ENCODE results near the gene GALNT16.

GALNT16 gene

DNA sequence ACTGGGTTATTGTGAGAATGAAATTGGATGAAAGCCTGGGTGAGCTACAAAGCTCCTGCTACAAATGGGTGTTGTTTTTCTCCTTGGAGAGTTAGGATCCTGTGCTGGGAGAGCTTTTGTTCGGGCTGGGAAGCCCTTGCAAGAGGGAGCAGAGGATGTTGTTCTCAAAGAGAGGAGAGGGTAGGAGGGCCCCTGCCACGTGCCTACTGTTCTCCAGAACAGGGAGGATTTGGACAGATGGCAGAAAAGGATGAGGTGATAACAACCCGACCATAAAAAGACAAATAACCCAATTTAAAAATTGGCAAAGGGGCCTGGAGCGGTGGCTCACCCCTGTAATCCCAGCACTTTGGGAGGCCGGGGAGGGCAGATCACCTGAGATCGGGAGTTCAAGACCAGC, 68.8 kb downstream of the GALNT16 start:
- TF ChIP-seq, protein P1, sequence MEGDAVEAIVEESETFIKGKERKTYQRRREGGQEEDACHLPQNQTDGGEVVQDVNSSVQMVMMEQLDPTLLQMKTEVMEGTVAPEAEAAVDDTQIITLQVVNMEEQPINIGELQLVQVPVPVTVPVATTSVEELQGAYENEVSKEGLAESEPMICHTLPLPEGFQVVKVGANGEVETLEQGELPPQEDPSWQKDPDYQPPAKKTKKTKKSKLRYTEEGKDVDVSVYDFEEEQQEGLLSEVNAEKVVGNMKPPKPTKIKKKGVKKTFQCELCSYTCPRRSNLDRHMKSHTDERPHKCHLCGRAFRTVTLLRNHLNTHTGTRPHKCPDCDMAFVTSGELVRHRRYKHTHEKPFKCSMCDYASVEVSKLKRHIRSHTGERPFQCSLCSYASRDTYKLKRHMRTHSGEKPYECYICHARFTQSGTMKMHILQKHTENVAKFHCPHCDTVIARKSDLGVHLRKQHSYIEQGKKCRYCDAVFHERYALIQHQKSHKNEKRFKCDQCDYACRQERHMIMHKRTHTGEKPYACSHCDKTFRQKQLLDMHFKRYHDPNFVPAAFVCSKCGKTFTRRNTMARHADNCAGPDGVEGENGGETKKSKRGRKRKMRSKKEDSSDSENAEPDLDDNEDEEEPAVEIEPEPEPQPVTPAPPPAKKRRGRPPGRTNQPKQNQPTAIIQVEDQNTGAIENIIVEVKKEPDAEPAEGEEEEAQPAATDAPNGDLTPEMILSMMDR (conservative IDR thresholded peaks at IDR 0.05; ENCODE audit: low read length) = no peak
- H3K4me3 ChIP-seq (ENCODE audit: low read length) = no peak overlapping the region
- no peak for DNase-seq (ENCODE audit: low read depth)

DNA sequence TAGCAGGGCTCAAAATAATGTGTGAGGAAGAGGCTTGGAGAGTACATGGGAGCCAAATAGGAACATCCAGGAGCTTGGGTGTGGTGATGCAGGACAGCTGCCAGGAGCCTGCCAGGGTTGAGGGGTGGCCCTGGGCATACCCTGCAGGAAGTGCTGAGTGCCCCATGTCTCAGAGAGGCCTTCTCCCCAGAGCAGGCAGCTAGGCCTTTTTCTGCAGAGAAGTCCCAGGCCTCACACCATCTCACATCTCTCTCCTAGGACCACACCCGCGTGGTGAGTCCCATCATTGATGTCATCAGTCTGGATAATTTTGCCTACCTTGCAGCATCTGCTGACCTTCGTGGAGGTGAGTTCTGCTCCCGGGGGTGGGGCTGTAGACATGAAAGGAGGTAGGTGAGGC, 71.2 kb downstream of the GALNT16 start:
- no peak overlapping the region for H3K4me3 ChIP-seq (ENCODE audit: low read length)
- DNase-seq (ENCODE audit: low read depth) = no peak
- TF ChIP-seq, protein P1 (conservative IDR thresholded peaks at IDR 0.05; ENCODE audit: low read length) = no peak

DNA sequence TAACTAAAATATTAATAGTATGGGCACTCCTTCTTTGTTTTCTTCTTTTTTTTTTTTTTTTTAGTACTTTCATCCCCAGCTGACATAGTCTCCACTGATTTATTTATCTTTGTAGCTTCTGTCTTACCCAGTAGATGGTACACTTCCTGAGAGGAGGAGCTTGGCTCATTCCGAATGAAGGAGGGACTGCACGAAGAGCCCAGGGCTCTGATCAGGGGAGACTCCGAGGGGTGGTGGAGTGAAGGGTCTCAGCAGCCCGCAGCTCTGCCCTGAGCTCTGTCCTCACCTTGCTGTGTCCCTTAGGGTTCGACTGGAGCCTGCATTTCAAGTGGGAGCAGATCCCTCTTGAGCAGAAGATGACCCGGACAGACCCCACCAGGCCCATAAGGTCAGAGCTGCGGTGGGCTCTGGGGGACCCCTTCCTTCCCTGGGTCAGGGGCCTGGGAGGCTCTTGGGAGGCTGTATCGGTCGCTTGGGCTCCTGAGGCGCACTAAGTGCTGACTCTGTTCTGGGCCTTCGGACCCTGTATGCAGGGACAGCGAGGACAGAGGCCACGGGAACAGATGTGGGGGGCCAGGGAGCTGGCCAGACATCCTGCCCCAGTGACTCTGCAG, 72.9 kb downstream of the GALNT16 start:
- no peak overlapping the region for H3K4me3 ChIP-seq (ENCODE audit: low read length)
- TF ChIP-seq, protein P1 (conservative IDR thresholded peaks at IDR 0.05; ENCODE audit: low read length) = no peak
- no peak for DNase-seq (ENCODE audit: low read depth)

DNA sequence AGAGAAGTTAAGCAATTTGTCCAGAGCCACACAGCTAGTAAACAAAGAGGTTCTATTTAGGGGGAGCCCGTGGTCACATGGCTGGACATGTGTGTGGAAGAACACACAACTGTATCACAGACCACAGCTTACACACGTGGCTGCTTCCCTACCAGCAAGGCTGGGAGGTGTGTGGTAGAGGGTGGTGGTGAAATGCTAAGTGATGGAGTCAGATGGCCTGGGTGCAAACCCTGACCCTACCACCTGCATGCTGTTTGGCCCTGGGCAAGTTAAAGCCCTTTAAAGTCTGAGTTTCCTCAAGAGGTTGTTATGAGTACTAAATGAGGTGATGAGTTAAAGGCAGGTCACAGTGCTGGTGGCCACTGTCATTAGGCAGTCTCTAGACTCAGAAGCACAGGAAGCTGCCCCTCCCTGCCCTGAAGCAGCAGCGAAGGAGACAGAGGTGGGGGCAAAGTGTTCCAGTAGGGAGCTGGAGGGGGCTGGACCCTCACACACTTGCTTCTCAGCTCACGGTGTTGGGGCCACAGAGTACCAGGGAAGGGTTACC, 73.9 kb downstream of the GALNT16 start:
- H3K4me3 ChIP-seq (ENCODE audit: low read length) = no peak overlapping the region
- TF ChIP-seq, protein P1 (conservative IDR thresholded peaks at IDR 0.05; ENCODE audit: low read length) = no peak
- DNase-seq (ENCODE audit: low read depth) = no peak

DNA sequence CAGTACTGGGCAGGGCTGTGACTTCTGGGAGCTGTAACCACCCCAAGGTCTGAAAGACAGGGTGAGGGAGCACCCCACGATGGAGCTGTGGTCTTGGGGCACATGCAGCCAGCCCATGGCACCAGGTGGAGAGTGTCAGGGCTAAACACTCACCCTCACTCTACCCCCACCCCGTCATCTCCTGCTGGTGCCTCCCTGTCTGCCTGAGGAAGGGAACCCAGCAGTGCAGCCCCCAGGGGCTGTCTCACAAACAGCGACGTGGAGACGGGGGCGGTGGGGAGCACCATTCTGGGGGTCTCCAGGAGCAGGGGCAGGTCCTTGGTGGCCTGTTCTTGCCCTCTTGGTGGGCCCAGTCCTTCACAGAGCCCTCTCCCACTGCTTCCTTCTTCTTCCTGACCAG, 74.6 kb downstream of the GALNT16 start:
- H3K4me3 ChIP-seq (ENCODE audit: low read length) = no peak overlapping the region
- DNase-seq (ENCODE audit: low read depth) = no peak
- TF ChIP-seq, protein P1 (conservative IDR thresholded peaks at IDR 0.05; ENCODE audit: low read length) = no peak

DNA sequence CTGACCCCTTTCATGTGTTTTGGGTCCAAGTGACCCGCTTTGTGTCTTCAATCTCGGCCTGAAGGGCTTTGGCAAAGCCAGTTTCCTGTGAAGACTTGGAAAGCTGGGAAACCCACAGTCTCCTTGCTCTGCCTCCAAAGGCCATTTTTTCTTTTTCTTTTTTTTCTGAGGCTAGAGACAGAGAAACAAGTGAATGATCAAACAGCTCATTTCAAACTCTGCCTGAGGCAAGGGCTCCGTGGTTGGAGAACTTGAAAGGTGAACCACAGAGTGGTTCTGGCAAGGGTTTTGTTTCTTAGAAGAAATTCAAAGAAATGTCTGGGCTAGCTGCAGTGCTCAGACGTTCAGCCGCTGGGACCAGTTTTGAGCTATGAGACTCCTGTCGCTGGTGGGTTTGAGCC, 75.4 kb downstream of the GALNT16 start:
- DNase-seq (ENCODE audit: low read depth) = no peak
- no peak overlapping the region for H3K4me3 ChIP-seq (ENCODE audit: low read length)
- TF ChIP-seq, protein P1 (conservative IDR thresholded peaks at IDR 0.05; ENCODE audit: low read length) = no peak

DNA sequence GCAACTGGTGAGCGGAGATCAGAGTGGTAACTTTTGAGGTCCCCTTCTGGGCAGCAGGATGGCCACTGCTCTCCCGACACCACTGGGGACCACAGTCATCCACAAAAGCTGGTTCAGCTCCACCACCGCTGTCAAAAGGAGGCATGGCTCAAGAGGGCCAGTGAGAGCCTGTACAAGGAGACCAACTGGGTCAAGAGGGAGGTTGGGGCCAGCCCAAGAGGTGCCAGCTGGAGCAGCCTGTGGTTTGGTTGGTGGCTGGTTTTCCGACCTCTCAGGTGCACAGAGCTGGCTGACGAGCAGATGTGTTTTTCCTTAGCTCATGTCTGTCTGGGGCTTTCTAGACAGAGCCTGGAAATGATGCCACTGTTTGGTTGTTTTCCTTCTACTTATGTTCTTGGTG, 78.0 kb downstream of the GALNT16 start:
- no peak overlapping the region for H3K4me3 ChIP-seq (ENCODE audit: low read length)
- DNase-seq (ENCODE audit: low read depth) = no peak
- TF ChIP-seq, protein P1 (conservative IDR thresholded peaks at IDR 0.05; ENCODE audit: low read length) = no peak

Measured in AG10803 (cell line).